DOHH2 (cell line): Measurements from ENCODE around the gene WFIKKN2.

ENCODE experiments used
- EZH2phosphoT487 ChIP-seq: fragments of 200-600 bp; sonication (generic); IDR thresholded peaks from 2 replicates; pipeline ENCODE4 v1.6.1; 2017; ENCODE audit warnings: borderline replicate concordance, mild to moderate bottlenecking, antibody characterized with exemption, low read length, moderate library complexity, mixed read lengths
- TF ChIP-seq, protein P1 (sequence below): fragments of 200-600 bp; sonication (generic); IDR thresholded peaks from one replicate; pipeline ENCODE4 v1.5.1; 2014; ENCODE audit warnings: antibody characterized with exemption, mild to moderate bottlenecking, low read depth, low read length; ENCODE audit not compliant: poor library complexity, severe bottlenecking

GRCh38 chr17:50887705-50888245 lies 52.4 kb downstream of the WFIKKN2 start:
- TF ChIP-seq, protein P1, sequence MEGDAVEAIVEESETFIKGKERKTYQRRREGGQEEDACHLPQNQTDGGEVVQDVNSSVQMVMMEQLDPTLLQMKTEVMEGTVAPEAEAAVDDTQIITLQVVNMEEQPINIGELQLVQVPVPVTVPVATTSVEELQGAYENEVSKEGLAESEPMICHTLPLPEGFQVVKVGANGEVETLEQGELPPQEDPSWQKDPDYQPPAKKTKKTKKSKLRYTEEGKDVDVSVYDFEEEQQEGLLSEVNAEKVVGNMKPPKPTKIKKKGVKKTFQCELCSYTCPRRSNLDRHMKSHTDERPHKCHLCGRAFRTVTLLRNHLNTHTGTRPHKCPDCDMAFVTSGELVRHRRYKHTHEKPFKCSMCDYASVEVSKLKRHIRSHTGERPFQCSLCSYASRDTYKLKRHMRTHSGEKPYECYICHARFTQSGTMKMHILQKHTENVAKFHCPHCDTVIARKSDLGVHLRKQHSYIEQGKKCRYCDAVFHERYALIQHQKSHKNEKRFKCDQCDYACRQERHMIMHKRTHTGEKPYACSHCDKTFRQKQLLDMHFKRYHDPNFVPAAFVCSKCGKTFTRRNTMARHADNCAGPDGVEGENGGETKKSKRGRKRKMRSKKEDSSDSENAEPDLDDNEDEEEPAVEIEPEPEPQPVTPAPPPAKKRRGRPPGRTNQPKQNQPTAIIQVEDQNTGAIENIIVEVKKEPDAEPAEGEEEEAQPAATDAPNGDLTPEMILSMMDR = no peak
- no peak for TF ChIP-seq EZH2phosphoT487
